Thoracic aorta (tissue), 2 donors: ENCODE results near the gene EXD3. TPM values are rescaled to one million over a fixed set of nuclear protein-coding genes. Genes with fewer than 3 reads are reported as not detected.
A peak's percentile ranks its signal among the peaks of the same experiment; 100 is the strongest.

Experiments used
- ATAC-seq: fragments of 150-250 bp; one replicate; pipeline ENCODE4 v1.8.0; 2017; ENCODE audit warnings: low read depth; ENCODE audit not compliant: insufficient number of reproducible peaks, low FRiP score
- DNase-seq: peaks from one replicate; pipeline ENCODE4 v3.0.0-alpha.2; 2020; ENCODE audit warnings: low spot score
- H3K27ac ChIP-seq, 2 donors: fragments of 200-600 bp; sonication (generic); 1 replicate in 1 of 2; 2 replicates in 1 of 2; pipeline ENCODE4 v1.5.1; 2016; ENCODE audit warnings: mild to moderate bottlenecking in 2 of 2, moderate library complexity in 2 of 2
- H3K27me3 ChIP-seq: fragments of 200-600 bp; sonication (generic); replicated peaks from 2 replicates; pipeline ENCODE4 v1.6.0; 2016; ENCODE audit warnings: mild to moderate bottlenecking; ENCODE audit not compliant: insufficient read depth
- H3K36me3 ChIP-seq: fragments of 200-600 bp; sonication (generic); one replicate; pipeline ENCODE4 v1.5.1; 2016
- H3K4me1 ChIP-seq, 2 donors: fragments of 200-600 bp; sonication (generic); 1 replicate in 1 of 2; 2 replicates in 1 of 2; pipeline versions ENCODE4 v1.5.1 to v1.6.0; 2016; ENCODE audit warnings: low read depth in 2 of 2, mild to moderate bottlenecking in 1 of 2; ENCODE audit not compliant: control insufficient read depth in 1 of 2
- H3K4me3 ChIP-seq: fragments of 200-600 bp; sonication (generic); 2 replicates; pipeline ENCODE4 v1.5.1; 2016; ENCODE audit warnings: mild to moderate bottlenecking
- H3K9me3 ChIP-seq: fragments of 200-600 bp; sonication (generic); 2 replicates; pipeline ENCODE4 v1.5.1; 2016
- CTCF ChIP-seq: fragments of 200-600 bp; sonication (generic); IDR thresholded peaks from one replicate; pipeline ENCODE4 v1.5.1; 2019; ENCODE audit warnings: antibody characterized with exemption
- total RNA-seq, 2 donors: library from RNA; depleted of rRNA; stranded (reverse); fragments of >200 nt; gene quantifications; one replicate each; pipeline versions ENCODE4 v1.1.0 to v1.2.3, GENCODE V29; 2016

Gene EXD3
- total RNA-seq, 2 donors from 2014 or later, result 22.7 to 29.4 TPM

GRCh38 chr9:137393176-137394150, 29.5 kb downstream of the EXD3 start:
- H3K27me3 ChIP-seq, result no peaks in the 10 kb centered on the region
- no peak for DNase-seq
- TF ChIP-seq CTCF, result no peak

GRCh38 chr9:137392232-137393007, 30.5 kb downstream of the EXD3 start:
- ATAC-seq, result no peak
- Histone ChIP-seq H3K36me3 (no peaks in the 10 kb centered on the region), H3K4me3 (no peak overlapping the region), H3K27ac (no peak overlapping the region), H3K4me1 (no peaks in the 10 kb centered on the region), H3K27me3 (no peaks in the 10 kb centered on the region), H3K9me3 (no peaks in the 10 kb centered on the region)
- DNase-seq, result no peak
- TF ChIP-seq CTCF, result no peak

More at GRCh38 chr9:137393176-137394150, 29.5 kb downstream of the EXD3 start:
- Histone ChIP-seq H3K27ac (no peak overlapping the region), H3K4me3 (no peak overlapping the region), H3K4me1 (no peaks in the 10 kb centered on the region), H3K36me3 (no peaks in the 10 kb centered on the region), H3K9me3 (no peaks in the 10 kb centered on the region)
- no peak for ATAC-seq

GRCh38 chr9:137391411-137391754, 31.6 kb downstream of the EXD3 start:
- Histone ChIP-seq H3K27ac (peak overlapping the region in 1 of 2 donors; percentile 12), H3K36me3 (no peaks in the 10 kb centered on the region), H3K4me1 (no peaks in the 10 kb centered on the region), H3K9me3 (no peaks in the 10 kb centered on the region), H3K27me3 (no peaks in the 10 kb centered on the region), H3K4me3 (no peak overlapping the region)
- TF ChIP-seq CTCF, result no peak
- ATAC-seq (no peak), DNase-seq (no peak)

- H3K27ac ChIP-seq, result peak overlapping the region in 1 of 2 donors; percentile 12
- no peaks in the 10 kb centered on the region for H3K4me1 ChIP-seq
- no peak for TF ChIP-seq CTCF
- H3K4me3 ChIP-seq, result no peak overlapping the region
- no peak for ATAC-seq
- no peaks in the 10 kb centered on the region for H3K36me3 ChIP-seq
- H3K27me3 ChIP-seq, result no peaks in the 10 kb centered on the region
- DNase-seq, result no peak
- H3K9me3 ChIP-seq, result no peaks in the 10 kb centered on the region
Observed at GRCh38 chr9:137390553-137391410, 32.2 kb downstream of the EXD3 start.
